Activated naive CD8-positive, alpha-beta T cell treated with anti-CD3 and anti-CD28 coated beads, Interleukin-2, amount 50 U/mL, for 16 hours (primary cell): ENCODE results near the gene TSKU.

Source experiments
- DNase-seq: peaks from one replicate; pipeline ENCODE4 v3.0.0-alpha.2; 2020; ENCODE audit warnings: low read depth, low spot score

Gene TSKU

GRCh38 chr11:76844511-76844910, 61.4 kb downstream of the TSKU start:
- DNase-seq = no peak

GRCh38 chr11:76845069-76845468, 61.9 kb downstream of the TSKU start:
- DNase-seq = no peak

- no peak for DNase-seq
These were observed 63.3 kb downstream of the TSKU start for GRCh38 chr11:76846441-76846840.
